Muscle of leg (tissue), 11 donors: ENCODE results near the gene ALKBH2. TPM values are rescaled to one million over a fixed set of nuclear protein-coding genes. Genes with fewer than 3 reads are reported as not detected.
"Not testable (repeated sequence)": the region's sequence is repeated elsewhere in the genome, so short reads cannot be mapped to it uniquely, and the experiment has no call there.

Experiments
- DNase-seq: peaks from one replicate; pipeline ENCODE4 v3.0.0; 2013
- H3K27ac ChIP-seq: one replicate; pipeline ENCODE4 v1.5.1; 2013; ENCODE audit warnings: mild to moderate bottlenecking, low read length, control low read depth
- H3K27me3 ChIP-seq: one replicate; pipeline ENCODE4 v1.6.1; 2013; ENCODE audit warnings: low read length; ENCODE audit not compliant: control insufficient read depth, insufficient read depth
- H3K36me3 ChIP-seq: one replicate; pipeline ENCODE4 v1.6.1; 2013; ENCODE audit warnings: low read length; ENCODE audit not compliant: control insufficient read depth, insufficient read depth
- H3K4me1 ChIP-seq: one replicate; pipeline ENCODE4 v1.6.1; 2013; ENCODE audit warnings: low read length; ENCODE audit not compliant: control insufficient read depth, insufficient read depth
- H3K4me3 ChIP-seq: one replicate; pipeline ENCODE4 v1.5.1; 2013; ENCODE audit warnings: low read length, control low read depth
- H3K9me3 ChIP-seq: replicated peaks from 2 replicates; pipeline ENCODE4 v1.6.1; 2013; ENCODE audit warnings: low read depth, low read length; ENCODE audit not compliant: control insufficient read depth
- WGBS: methylation state at CpG from one replicate; pipeline ENCODE4 v1.1.5; 2013; ENCODE audit warnings: missing lambda C conversion rate; ENCODE audit not compliant: insufficient coverage; 5-methylcytosine and 5-hydroxymethylcytosine counted together
- polyA plus RNA-seq, 8 donors: library from polyadenylated mRNA; unstranded; fragments of 120-200 nt; gene quantifications; one replicate each; pipeline versions ENCODE4 v1.2.1 to v1.2.3, GENCODE V29; 2013; ENCODE audit warnings: inconsistent platforms in 1 of 8, low replicate concordance in 1 of 8; ENCODE audit not compliant: insufficient read length in 8 of 8, insufficient read depth in 1 of 8
- total RNA-seq: library from RNA; stranded (reverse); fragments of 120-200 nt; gene quantifications from one replicate; pipeline ENCODE4 v1.2.4, GENCODE V29; 2013

ALKBH2 gene
- total and polyA plus RNA-seq, 9 donors, result 20.3 to 32.3 (median 23.6) TPM

DNA sequence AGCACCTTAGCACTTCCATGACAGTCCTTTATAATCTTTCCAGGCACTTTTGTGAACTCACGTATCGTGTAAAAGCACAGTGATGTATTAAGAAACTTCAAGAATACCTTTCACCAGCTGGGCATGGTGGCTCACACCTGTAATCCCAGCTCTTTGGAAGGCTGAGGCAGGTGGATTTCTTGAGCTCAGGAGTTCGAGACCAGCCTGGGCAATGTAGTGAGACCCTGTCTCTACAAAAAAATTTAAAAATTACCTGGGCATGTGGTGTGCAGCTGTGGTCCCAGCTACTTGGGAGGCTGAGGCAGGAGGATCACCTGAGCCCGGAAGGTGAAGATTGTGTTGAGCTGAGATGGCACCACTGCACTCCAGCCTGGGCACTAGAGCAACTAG is 39.2 kb downstream of the ALKBH2 start:
- WGBS, result no CpG with 5 or more reads among the region's 4 CpGs
- not testable (repeated sequence) for H3K27ac ChIP-seq, H3K4me3 ChIP-seq, H3K36me3 ChIP-seq, H3K27me3 ChIP-seq, H3K9me3 ChIP-seq, DNase-seq
- peaks cover 10% of the 10 kb centered on the region for H3K4me1 ChIP-seq

DNA sequence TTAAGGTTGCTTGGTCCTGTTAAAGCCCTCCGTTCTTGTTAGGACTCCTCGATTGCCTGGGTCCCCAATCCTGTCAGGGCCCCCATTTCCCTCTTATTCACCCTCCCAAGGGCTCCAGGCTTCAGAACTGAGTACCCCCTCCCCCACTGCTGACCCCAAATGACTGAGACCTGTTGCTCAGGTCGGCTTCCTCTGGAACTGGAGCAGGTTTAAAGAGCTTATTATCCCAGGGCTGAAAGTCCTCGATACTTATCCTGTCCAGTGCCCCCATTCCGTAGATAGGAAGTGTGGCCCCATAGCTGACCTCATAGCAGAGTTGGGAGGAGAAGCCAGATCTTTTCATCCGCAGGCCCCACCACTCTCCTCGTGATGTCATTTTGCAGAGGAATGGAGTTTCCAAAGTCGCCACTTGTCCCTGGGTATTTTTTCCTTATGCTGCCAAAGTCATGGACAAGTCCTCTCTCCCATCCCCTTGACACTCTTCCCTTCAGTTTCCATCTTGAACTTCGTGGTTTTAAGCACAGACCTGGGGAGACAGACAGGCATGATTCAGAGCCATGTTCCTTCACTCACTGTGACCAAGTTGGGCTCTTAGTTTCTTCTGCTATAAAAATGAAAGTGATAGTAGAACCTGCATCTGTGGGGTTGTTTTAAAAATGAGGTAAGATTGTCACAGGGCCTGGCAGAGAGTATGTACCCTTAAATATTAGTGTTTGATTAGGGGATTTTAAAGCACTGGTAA is 39.7 kb downstream of the ALKBH2 start:
- peak; percentile 2 for DNase-seq
- 23% methylated on average over 6 of the region's 9 CpGs for WGBS
- H3K36me3 ChIP-seq, result peaks cover 5% of the 10 kb centered on the region
- peaks cover 10% of the 10 kb centered on the region for H3K4me1 ChIP-seq
- peak overlapping the region; percentile 85 for H3K27ac ChIP-seq
- H3K4me3 ChIP-seq, result peak overlapping the region; percentile 89
- no peaks in the 10 kb centered on the region for H3K27me3 ChIP-seq
- no peaks in the 10 kb centered on the region for H3K9me3 ChIP-seq

DNA sequence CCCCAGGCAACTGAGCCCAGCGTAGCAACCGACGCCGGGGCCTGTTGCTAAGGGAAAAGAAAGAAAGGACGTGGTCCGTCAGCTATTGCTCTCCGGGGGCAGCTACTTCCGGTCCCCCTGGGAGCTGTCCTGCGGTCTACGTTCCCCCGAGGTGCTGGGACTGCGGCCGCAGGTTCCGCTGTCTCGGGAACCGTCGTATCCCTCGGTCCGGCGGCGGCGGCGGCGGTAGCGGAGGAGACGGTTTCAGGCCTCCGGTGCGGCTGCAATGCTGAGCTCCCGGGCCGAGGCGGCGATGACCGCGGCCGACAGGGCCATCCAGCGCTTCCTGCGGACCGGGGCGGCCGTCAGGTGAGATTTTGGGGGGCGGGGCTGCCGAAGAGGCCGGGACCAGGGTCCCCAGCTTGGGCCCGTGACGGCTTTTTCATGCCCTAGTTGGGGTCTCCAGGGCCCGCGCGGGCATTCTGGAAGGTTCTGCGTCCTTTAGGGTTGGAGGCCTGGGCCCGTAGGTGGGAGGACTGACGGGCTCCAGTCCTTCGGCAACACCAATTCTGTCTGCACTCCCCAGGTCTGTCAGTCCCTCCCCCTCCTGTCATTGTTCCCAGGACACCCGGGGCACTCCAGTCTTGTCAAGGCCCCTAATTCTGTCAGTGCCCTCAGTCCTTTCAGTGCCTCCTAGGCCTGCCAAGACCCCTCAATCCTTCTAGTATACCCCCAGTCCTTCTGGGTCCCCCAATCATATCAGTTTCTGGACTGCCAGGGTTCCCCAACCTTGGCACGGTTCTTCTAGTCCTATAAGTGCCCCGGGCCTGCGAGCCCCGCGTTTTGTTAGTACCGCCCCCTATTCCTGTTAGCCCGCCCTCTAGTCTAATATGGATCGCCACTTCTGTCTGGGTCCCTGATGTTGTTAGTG is 40.6 kb downstream of the ALKBH2 start, which contains the start of gene USP30:
TSS of gene USP30 (plus strand) at position 163 of the 910 bp plus-strand sequence. CDS start at position 266, 103 bp downstream.
- Histone ChIP-seq H3K27ac (peak within 1 kb of the TSS; percentile 85), H3K9me3 (no peaks in the 10 kb centered on the region), H3K4me1 (peaks cover 10% of the 10 kb centered on the region), H3K27me3 (no peaks in the 10 kb centered on the region), H3K4me3 (peak within 1 kb of the TSS; percentile 89), H3K36me3 (peaks cover 2% of the 10 kb centered on the region)
- peak; percentile 94 for DNase-seq
- under 1% methylated on average over 54 of the region's 61 CpGs for WGBS

DNA sequence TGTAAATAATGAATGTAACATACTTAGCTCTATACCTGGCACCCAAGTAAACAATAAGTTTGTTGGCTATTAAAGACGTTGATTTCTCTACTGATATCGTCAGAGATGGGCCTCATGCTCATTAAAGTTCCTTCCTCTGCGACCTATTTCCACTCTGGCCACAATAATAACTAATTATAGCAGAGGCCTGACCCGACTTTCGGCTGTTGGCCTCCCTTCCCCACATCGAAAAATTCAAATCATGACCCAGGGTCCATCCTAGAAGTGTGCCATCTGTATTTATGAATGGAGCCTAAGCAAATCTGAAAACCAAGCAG is 41.2 kb downstream of the ALKBH2 start:
- no peak for DNase-seq
- peaks cover 10% of the 10 kb centered on the region for H3K4me1 ChIP-seq
- H3K27ac ChIP-seq, result peak overlapping the region; percentile 51
- no peaks in the 10 kb centered on the region for H3K27me3 ChIP-seq
- H3K36me3 ChIP-seq, result no peaks in the 10 kb centered on the region
- 17% methylated on average over 1 of the region's 6 CpGs for WGBS
- no peaks in the 10 kb centered on the region for H3K9me3 ChIP-seq
- peak overlapping the region; percentile 89 for H3K4me3 ChIP-seq

DNA sequence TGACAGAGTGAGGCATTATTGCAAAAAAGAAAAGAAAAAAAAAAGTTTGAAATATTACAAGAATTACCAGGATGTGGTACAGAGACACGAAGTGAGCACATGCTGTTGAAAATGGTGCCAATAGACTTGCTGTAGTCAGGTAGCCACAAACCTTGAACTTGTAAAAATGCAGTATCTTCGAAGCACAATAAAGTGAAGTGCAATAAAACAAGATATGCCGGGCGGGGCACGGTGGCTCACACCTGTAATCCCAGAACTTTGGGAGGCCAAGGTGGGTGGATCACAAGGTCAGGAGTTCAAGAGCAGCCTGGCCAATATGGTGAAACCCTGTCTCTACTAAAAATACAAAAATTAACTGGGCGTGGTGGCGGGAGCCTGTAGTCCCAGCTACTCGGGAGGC is 43.5 kb downstream of the ALKBH2 start:
- WGBS, result 82% methylated on average over 8 of the region's 8 CpGs
- not testable (repeated sequence) for H3K27me3 ChIP-seq, H3K27ac ChIP-seq, H3K9me3 ChIP-seq, H3K36me3 ChIP-seq, DNase-seq, H3K4me3 ChIP-seq
- peaks cover 10% of the 10 kb centered on the region for H3K4me1 ChIP-seq

DNA sequence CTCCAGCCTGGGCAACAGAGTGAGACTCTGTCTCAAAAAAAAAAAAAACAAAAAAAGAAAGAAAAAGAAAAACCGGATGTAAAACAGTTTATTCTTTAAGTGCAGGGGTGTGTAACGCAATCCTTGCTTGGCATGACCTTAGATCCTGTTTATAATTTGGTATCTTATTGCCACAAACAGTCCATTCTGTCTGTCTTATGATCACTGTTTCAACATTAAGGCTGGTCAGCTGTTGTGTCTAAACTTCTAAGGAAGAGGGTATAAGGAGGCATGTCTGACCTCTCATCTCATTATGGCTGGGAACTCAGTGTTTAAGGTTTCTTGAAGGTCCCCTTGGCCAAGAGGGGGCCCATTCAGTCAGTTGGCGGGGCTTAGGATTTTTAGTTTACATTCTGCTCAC is 44.6 kb downstream of the ALKBH2 start:
- not testable (repeated sequence) for H3K9me3 ChIP-seq, H3K27me3 ChIP-seq, DNase-seq, H3K27ac ChIP-seq, H3K4me3 ChIP-seq, H3K36me3 ChIP-seq, H3K4me1 ChIP-seq
- no CpG with 5 or more reads among the region's 3 CpGs for WGBS

DNA sequence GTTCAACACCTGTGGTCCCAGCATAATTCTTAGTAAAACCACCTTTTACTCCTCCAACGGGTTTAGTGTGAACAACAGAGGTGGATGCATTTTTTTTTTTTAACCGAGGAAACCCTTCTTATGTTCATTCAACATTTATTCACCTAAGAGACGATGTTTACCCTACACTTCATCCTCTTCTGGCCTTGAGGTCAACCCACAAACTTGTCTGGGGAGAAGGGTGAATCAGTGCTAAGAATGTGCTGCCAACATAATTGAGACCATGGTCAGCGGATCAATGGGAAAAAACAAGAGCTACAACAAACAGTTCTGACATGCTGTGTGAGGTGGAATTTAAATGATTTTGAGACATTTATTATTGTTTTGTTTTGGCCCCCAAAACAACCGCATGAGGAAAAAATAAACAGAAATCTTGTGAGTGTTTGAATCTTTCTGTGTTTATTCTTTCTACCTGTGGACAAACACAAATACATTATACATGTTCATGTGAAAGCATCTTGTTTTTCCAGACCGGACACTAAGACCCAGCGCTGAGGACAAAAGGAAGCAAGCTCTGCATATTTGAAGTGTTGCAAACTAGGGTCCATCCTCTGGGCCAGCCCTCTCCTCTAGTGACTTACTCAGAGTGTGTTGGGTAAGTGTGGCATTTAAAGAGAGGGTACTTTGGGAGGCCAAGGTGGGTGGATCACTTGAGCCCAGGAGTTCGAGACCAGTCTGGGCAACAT is 46.0 kb downstream of the ALKBH2 start:
- H3K27ac ChIP-seq, result no peak overlapping the region
- no peaks in the 10 kb centered on the region for H3K36me3 ChIP-seq
- peaks cover 3% of the 10 kb centered on the region for H3K4me1 ChIP-seq
- WGBS, result 86% methylated on average over 2 of the region's 8 CpGs
- H3K9me3 ChIP-seq, result no peaks in the 10 kb centered on the region
- H3K27me3 ChIP-seq, result no peaks in the 10 kb centered on the region
- DNase-seq, result no peak
- no peak overlapping the region for H3K4me3 ChIP-seq

DNA sequence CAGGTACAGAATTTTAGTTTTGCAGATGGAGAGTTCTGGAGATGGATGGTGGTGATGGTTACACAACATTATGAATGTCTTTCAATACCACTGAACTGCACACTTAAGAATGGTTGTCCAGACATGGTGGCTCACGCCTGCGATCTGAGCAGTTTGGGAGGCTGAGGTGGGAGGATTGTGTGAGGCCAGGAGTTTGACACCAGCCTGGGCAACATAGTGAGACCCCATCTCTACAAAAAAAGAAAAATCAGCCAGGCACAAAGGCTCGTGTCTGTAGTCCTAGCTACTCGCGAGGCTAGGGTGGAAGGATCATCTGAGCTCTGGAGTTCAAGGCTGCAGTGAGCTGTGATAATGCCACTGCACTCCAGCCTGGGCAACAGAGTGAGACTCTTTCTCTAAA is 49.0 kb downstream of the ALKBH2 start:
- H3K4me1 ChIP-seq, result no peaks in the 10 kb centered on the region
- no peak overlapping the region for H3K4me3 ChIP-seq
- no peak overlapping the region for H3K27ac ChIP-seq
- H3K27me3 ChIP-seq, result no peaks in the 10 kb centered on the region
- no CpG with 5 or more reads among the region's 5 CpGs for WGBS
- no peak for DNase-seq
- H3K36me3 ChIP-seq, result no peaks in the 10 kb centered on the region
- H3K9me3 ChIP-seq, result peaks cover 5% of the 10 kb centered on the region
